ENCODE data around the gene TCF3.

Gene TCF3

GRCh38 chr19:1630012-1630411 is 22.4 kb downstream of the TCF3 start:
- no peak for DNase-seq (ENCODE audit: low read depth)

DNA sequence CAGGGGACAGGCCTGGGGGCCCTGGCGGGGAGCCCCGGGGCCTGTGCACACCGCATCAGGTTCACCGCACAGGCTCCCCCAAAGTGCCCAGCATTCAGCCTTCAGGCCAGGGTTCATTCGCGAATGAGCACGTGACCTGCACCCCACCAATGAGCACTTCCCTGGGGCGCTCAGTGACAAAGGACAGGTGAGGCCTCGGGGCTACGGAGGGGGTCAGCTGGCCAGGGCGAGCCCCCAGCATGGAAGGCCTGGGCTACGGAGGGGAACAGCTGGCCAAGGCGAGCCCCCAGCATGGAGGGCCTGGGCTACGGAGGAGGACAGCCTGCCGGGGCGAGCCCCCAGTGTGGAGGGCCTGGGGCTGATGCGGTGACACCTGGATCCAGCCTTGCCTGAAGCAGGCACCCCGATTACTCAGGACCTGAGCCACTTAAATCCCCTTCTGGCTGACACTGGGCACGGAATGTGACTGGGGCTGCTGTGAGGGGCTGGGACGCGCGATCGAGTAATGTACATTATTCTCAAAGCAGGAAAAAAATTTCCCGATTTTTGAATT is 23.1 kb downstream of the TCF3 start:
- no peak for DNase-seq (ENCODE audit: low read depth)

DNA sequence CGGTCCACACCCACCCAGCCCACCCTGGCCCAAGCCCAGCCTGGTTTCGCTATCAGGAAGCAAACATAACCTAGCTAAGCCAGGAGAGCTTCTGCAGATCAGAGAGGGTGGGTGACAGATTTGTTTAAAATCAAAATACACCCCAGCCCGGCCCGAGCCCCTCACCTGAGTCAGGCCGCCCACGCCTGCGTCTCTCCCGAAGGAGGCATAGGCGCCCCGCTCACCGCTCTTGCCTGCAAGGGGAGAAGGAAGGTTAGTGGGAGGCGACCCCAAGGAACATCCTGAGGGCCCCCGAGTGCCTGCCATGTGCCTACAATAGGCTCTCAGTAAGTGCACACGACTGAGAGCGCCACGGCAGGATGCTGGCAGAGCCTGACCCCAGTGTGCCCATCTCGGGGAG is 25.2 kb downstream of the TCF3 start:
- DNase-seq (ENCODE audit: low read depth) = no peak

DNA sequence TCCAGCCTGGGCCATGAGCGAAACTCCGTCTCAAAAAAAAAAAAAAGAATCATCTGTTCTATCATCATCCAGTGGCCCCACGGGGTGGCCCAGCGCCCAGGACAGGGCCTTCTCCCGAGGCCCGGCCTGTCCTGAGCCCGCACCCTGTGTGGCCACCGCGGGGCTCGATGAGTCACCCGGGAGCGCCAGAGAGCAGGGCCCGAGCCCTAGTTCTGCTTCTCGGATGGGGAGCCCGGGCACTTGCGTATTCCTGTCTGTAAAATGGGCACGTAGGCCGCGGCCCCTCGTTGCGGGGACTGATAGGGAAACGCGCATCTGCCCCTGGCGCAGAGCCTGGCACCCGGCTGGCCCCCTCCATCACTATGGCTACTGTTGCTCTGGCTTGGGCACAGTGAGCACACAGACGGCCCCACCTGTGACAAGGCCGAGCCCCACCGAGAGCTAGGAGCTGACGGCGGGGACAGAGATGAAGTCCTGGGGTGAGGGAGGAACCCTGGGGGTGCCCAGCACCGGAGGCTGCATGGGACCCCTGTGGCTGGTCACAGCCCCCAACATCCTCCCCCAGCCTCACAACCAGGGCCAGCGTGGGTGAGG is 25.9 kb downstream of the TCF3 start:
- DNase-seq (ENCODE audit: low read depth) = no peak

- DNase-seq (ENCODE audit: low read depth) = peak; percentile 30
Observed at GRCh38 chr19:1624458-1624857, 28.0 kb downstream of the TCF3 start.

GRCh38 chr19:1622541-1622940 is 29.9 kb downstream of the TCF3 start:
- DNase-seq (ENCODE audit: low read depth) = no peak

GRCh38 chr19:1622007-1622406 is 30.4 kb downstream of the TCF3 start:
- DNase-seq (ENCODE audit: low read depth) = no peak

GRCh38 chr19:1621574-1621973 is 30.8 kb downstream of the TCF3 start:
- DNase-seq (ENCODE audit: low read depth) = no peak

DNA sequence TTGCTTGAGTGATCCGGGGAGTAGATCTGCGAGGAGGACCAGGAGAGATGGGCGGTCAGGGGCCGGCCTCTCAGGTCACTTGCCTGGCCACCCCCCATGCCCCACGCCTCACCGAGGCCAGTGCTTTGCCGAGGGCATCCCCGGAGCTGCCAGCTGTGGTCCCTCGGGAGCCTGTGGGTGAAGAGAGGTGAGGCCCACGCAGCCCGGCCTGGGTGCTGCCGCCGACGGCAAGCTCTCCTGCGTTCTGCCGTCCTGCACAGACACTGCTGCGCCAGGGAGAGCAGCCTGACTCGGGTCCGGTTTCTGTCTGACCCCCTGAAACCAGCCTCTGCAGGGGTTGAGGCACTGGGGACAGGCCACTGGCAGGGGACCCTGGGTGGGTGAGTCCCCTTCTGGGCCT is 31.4 kb downstream of the TCF3 start:
- no peak for DNase-seq (ENCODE audit: low read depth)

- no peak for DNase-seq (ENCODE audit: low read depth)
Observed at GRCh38 chr19:1620502-1620901, 31.9 kb downstream of the TCF3 start.

- DNase-seq (ENCODE audit: low read depth) = no peak
Observed at GRCh38 chr19:1619703-1620102, 32.7 kb downstream of the TCF3 start.

DNA sequence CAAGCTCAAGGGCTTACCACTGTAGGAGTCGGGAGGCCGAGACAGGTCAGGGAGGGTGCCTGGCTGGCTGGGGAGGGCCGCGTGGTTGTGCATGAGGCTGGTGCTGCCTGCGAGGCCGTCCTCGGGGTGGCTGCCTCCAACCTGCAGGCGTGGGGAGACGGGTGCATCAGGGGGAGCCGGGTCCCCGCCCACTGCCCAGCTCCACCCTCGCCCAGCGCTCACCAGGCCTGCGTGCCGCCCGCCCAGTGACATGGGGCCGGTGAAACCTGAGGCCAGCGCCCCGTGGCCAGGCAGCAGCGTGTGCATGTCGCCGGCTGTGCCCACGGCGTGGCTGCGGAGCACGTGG is 33.3 kb downstream of the TCF3 start:
- DNase-seq (ENCODE audit: low read depth) = no peak

GRCh38 chr19:1618157-1619093 is 34.0 kb downstream of the TCF3 start:
- no peak for DNase-seq (ENCODE audit: low read depth)

- no peak for DNase-seq (ENCODE audit: low read depth)
Observed at GRCh38 chr19:1616875-1617274, 35.5 kb downstream of the TCF3 start.

DNA sequence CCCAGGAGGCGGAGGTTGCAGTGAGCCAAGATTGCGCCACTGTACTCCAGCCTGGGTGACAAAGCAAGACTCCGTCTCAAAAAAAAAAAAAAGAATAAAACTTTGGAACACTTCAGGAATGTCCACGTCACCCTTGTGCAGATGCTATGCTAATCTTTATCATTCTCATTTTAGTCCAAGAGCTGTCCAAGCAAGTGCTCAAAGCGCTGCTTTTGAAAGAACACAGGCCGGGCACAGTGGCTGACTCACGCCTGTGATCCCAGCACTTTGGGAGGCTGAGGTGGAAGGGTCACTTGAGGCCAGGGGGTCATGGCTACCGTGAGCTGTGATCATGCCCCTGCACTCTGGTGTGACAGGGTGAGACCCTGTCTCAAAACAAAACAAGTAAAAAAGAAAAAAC is 36.0 kb downstream of the TCF3 start:
- no peak for DNase-seq (ENCODE audit: low read depth)

DNA sequence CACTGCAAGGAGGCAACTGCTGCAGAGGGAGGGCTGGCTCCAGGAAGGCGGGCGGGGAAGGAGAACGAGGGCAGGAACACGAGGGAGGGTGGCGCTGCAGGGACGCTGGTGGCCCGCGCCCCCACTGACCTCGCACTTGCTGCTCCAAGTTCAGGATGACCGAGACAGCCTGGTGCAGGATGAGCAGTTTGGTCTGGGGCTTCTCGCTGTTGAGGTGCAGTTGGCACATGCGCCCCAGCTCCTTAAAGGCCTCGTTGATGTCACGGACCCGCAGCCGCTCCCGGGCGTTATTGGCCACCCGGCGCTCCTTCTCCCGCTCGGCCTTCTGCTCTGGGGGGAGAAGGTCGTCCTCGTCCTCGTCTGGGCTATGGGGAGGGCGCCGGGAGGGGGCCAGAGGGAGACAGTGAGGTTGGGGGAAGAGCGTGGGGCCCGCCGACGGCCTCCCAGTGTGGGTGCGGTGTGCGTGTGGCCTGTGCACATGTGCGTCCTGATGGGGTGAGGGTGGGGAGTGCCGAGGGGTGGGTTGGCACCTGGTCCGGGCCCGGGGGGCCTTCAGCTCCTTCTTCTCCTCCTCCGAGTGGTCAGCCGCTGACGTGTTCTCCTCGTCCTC is 37.2 kb downstream of the TCF3 start:
- DNase-seq (ENCODE audit: low read depth) = no peak

- DNase-seq (ENCODE audit: low read depth) = no peak
Observed at GRCh38 chr19:1613808-1614570, 38.4 kb downstream of the TCF3 start.

- no peak for DNase-seq (ENCODE audit: low read depth)
Observed at GRCh38 chr19:1613146-1613545, 39.3 kb downstream of the TCF3 start.

DNA sequence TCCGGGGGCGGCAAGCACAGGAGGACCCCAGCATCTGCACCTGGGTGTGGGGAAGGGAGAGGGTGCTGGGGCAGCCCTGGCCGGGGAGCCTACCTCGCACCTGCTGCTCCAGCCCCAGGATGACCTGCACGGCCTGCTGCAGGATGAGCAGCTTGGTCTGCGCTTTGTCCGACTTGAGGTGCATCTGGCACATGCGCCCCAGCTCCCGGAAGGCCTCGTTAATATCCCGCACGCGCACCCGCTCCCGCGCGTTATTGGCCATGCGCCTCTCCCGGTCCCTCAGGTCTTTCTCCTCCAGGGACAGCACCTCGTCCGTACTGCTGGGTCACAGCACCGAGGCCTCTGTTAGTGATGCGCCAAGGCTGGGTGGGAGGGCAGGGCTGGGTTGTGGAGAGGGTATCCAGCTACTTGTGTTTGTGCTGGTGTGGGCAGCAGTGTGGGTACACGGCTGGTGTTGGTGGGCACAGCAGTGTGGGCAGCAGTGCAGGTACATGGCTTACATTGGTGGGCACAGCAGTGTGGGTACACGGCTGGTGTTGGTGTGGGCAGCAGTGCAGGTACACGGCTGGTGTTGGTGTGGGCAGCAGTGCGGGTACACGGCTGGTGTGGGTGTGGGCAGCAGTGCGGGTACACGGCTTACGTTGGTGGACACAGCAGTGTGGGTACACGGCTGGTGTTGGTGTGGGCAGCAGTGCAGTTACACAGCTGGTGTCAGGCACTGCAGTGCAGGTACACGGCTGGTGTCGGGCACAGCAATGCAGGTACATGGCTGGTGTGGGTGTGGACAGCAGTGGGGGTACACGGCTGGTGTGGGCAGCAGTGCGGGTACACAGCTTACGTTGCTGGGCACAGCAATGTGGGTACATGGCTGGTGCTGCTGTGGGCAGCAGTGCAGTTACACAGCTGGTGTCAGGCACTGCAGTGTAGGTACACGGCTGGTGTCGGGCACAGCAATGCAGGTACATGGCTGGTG is 40.0 kb downstream of the TCF3 start:
- DNase-seq (ENCODE audit: low read depth) = no peak

GRCh38 chr19:1611353-1611752 is 41.1 kb downstream of the TCF3 start:
- no peak for DNase-seq (ENCODE audit: low read depth)

GRCh38 chr19:1610579-1610978 is 41.8 kb downstream of the TCF3 start:
- no peak for DNase-seq (ENCODE audit: low read depth)

Data from T follicular helper cell (primary cell).